HG03354 (cell line): ENCODE measurements around the gene PFKFB2.

ENCODE experiments used
- ATAC-seq: cut with Tn5 transposase; IDR thresholded peaks from one replicate; pipeline ENCODE4 v1.9.1; 2021; ENCODE audit warnings: mild to moderate bottlenecking; ENCODE audit not compliant: unreplicated experiment, poor library complexity, severe bottlenecking

PFKFB2 gene

DNA sequence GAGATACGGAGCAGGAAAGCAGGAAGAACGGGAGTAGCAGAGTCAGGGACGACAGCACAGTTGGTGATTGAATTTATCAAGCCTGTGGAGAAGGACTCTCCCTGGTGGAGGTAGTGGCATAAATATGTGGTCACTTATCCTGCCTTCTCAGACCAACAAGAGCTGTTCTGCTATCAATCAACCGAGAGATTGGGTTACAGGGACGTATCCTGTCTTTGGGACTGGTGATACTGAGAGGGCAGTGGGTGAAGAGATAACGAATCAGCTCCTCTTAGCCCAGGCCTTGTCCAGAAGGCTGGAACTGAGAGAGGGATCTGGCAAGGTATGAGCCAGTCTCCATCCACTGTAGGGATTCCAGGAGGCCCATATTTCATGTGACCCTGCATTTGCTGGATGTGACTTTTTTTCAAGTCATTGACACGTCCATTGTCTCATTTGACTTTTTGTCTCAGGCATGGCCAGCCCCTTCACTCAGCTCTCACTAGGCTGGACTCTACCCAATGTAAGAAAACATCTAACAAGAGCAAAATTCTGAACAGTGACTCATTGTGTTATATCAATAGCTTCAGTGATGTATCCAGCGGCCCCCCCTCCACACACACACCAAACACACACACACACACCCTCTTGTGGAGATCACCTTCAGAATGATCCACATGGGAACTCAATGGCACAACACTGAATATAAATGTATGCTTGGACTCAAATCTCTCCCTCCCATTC, 31.8 kb upstream of the PFKFB2 start:
- no peak for ATAC-seq

DNA sequence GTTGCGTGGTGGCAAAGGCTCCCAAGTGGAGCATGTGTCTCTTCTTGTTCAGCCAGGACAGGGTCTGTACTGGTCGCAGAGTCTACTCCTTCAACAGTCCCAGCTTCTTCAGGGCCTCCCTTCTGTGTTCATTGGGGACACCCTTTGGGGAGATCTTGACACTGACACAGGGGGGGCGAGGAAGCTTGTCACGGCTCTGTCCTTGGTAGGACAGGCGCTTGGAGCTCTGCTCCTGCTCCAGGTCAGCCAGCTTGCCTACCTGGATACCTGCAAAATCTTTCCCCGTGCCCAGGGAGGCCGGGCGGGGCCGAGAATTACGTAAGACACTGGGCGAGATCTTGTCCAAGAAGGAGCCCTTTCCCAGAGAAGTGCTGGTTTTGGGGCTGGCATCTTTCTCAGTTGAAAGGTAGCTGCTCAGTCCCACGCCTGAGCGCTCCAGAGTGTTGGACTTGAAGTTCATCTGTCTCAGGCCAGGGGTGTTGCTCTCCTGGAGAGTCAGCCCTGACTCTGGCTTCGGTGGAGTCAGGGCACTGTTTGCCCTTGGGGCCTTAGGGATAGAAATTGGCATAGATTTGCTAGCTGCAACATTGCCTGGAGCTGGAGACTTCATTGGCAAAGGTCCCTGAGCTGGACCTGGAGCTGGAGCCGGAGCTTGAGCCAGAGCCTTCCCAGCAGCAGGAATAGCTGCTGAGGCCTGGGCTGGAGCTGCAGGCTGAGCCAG, 31.0 kb upstream of the PFKFB2 start:
- no peak for ATAC-seq

DNA sequence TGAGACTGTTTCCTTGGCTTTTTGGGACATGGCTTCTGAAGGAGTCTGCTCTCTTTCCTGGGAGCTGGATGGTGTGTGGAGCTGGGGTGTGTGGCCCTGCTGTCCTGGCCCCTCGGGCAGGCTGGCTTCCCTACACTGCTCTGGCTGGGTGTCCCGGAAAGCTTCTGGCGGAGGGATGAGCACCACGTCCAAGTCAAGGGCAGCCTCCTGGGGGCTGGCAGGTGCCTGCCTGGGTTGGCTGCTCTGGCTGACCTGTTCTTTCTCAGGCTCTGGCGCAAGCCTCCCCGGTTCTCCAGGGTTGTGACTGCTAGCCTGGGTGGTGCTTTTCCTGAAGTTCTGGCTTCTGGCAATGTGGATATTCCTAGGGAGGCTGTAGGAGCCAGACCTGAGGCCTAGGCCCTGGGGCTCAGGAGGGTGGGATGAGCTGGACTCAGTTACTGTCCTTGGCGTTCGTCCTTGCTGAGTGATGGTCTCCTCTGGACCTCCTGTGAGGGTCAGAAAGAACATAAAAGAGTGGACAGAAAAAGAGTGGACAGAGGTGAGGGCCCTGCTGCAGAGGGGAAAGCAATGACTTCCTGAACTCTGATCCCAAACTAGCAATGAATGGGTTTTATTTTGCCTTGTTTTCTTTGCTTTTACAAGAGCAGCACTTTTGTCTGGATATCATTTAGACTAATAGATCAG, 29.9 kb upstream of the PFKFB2 start:
- ATAC-seq: no peak

DNA sequence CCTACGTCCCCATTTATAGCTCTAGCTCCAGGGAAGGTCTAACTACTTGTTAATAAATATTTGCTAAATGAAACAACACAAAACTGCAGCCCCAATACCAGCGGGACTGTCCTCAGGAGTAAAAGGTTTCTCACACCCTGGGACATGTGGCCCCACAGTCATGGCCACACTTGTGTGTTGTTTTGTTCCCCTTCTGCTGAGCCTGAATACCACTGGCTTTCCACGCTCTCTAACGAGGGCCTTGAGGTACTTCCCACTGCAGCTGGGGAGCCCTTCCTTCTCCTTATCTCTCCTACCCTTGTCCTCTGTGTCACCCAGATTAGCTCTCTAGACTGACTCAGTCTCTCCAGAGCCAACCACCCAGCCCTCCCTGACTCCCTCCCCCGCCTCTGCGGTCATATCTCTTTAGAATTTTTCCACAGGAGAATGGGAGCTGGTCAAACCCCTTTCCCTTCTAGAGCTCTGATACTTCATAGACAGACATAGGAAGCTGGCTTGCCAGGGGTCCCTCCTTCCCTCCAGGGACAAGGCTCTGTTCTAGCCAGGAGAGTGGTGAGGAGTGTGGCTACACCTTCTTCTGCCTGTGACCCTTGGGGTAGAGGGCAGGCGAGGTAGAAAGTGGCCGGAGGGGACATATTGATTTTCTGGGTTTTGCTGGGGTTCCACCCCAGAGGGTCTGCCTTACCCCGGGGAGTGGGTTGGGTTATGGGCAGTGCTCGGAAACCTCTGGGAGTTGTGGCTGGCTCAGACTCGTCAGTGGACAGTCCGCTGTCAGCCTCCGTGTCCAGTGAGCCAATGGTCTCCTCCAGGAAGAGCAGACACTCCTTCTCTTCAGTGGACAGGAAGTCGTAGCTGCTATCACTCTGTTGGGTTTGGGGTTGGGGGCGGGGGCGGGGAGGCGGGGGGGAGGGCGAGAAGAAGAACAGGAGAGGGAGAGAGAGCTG, 28.6 kb upstream of the PFKFB2 start:
- no peak for ATAC-seq

DNA sequence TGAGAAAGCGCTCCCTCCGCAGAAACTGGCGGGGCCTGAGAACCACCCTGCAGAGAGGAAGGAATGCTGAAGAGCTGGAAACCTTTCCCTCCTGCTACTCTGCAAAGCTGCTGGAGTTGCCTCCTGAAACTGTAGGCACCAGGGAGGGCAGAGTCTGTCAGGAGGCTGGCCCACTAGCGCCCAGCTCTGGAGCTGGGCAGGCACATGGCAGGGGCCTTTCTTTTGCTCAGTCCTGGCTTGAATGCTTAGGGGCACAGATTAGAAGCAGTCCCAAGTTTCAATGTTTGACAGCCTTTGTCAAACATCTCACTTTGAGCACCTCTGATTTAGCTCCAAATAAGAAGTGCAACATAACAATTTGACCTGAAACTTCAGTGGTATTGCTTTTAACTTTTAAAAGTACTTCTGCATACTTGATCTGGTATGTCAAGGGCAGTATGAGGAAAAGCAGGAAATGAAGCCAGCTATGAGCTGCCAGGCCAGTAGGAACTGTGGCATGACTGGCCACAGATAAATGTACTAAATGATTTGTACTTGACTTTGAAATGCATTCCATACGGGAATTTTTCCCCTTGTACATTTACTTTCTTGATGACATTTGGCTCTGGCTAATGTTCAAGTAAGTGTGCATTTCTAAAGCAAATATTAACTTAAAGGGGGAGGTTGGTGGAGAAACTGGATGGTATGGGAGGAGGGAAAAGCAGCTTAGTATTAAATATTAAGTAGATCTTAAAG, 27.8 kb upstream of the PFKFB2 start:
- no peak for ATAC-seq

DNA sequence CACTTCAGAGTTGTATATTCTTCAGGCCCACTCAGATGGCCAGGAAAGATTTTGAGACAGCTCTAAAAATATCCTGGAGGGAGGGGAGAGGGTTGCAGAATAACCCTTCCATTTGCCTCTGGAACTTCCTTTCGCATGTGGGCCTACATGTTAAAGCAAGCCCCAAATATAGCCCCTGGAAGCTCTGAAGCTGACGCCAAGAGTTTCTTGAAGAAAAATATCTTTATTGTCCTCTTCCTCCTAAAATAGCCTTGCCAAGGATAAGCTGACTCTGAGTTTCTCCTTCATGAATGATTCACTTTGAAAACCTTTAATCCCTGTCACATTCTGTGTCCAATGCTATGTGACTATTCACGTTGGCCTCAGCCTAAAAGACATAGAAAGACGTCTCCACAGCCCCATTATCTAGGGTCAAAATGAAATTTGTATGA, 27.0 kb upstream of the PFKFB2 start:
- ATAC-seq: no peak

DNA sequence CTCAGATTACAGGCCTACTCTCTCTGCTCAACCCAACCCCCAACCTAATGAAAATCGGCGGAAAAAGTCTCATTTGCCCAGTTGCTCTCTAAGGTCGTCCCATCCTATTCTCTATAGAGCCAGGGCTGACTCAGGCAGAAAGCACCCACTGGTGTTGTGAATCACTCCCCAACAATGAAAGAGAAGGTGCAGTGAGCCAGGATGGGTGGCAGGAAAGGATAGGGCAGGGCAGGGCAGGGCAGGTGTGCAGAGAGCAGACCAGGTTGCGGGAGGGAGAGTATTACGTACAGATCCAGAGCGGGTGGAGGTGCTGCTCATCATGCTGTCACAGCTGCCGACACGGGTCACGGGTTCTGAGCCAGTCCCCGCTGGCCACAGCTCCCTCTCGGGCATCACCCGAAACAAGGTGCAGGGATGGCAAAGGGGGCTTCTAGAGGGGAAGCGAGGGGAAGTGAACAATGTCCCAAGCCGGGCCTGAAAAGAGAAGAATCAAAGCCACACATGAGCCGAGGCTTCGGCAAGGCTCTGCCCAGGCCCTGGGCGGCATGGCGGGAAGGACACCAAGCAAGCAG, 25.8 kb upstream of the PFKFB2 start:
- no peak for ATAC-seq

DNA sequence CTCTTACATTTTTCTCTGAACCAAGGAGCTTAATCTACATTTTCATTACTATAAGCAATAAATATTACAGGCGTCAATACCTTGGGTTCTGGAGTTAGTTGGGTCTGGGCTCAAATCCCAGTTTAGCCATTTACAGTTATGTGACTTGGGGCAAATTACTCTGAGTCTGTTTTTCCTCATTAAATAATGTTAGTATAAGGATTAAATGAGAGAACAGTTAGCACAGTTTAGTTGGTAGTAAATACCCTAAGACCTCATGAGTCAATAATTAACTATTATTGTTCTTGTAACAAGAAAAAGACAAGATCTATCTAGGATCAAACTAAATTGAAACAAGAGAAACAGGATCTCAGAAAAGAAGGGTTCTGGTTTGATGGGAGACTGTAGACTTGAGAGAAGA, 25.2 kb upstream of the PFKFB2 start:
- ATAC-seq: no peak

DNA sequence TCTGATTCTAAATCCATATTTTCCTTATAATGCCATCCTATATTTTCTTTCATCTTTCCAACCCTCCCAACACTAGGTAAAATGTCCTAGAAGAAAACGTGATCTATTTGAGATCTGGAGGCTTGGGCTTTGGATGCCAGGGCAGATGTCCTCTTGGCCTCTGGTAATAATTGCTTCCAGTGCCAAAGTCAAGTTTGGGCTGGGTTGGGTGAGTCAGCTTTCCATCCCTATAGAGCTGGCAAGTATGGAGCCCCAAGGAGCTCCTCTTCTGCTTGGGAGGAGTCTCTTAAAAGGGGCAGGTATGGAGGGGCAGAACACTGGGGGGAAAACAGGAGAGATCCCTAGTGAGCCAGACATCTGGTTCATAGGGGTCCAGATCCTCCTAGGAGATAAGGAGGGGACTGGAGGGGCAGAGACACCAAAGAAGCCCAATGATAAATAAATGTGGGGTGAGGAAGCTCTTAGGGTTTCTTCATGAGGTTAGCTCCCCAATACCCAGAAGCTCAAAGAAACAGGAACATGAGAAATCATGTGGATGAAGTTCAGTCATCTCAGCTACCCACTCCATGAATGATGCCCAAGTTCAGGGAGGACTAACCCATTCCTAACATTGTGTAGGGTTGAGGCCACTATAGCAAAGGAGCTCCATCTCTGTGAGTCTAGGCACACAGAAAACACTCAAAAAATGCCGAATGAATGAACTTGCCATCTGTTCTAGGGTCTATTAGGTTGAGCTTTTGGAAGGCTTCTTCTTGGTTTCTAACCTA, 24.0 kb upstream of the PFKFB2 start:
- no peak for ATAC-seq

DNA sequence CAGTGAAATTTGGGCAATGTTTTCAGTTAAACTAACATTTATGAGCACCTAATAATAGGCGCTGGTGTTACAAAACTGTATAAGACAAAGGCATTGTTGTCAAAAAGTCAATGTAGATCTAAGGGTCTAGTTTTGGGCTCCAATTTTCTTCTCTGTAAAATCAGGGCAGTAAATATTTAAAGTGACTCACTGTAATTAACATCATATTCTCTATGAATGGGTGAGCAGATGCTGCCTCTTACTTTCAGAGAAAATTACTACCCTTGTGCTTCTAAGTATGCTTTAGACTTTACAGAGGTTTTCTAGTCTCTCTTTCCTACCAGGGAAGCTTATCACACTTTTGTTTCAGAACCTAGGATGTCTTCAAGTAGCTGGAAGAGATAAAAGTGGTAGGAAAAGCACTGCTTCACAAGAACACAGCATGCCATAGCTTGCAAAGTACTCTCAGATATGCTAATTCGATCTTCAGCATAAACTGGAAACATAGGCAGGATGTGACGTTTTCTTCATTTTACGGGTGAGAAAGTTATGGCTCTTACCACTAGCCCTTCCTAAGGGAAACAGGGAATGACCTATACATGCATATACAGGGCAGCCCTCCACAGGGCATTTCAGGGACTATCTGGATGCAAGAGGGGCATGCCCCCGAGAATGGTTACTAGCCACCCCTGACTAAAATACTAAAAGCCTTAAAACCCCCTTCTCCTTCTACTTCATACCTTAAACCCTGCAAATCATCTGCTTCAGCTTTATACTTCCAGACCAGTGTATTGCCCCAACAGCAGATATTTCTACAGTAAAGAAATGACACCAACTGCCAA, 23.2 kb upstream of the PFKFB2 start:
- no peak for ATAC-seq

DNA sequence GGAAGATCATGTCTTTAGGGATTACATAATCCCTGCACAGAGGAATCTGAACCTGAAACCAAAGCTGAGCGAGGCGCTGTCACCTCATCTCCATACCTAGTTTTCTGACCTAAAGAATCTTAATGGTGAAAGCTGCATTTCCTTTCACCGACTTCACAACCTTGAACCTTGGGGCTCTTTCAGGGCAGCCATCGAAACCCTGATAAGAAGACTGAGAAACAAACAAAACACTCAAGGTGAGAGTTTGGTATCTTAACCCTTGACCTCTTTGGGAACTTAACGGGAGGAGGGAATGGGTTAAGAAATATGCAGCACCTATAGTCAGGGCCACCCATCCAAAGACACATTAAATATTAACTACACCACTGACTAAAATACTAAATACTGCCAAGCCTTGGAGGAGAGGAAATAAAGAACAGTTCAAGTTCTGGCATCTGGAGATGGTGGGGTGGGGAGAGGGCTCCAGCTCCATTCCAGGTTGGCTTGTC, 22.5 kb upstream of the PFKFB2 start:
- ATAC-seq: no peak

DNA sequence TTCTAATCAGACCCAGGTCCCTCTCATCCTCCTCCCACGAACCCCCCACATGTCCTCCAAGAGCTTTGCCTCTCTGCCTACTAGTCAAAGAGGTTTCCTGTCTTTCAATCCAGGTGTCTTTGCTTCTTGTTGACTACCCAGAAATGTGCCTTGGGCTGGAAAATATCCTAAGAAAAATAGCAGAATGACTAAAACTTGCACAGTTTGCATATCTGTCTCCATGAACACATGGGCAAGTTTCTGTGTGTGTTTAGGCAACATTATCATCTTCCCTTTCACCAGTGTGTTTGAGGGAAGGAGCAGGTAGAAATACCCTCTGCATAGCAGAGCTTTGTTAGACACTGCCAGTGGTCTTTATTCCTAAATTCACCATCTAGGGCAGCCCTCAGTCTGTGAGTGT, 22.1 kb upstream of the PFKFB2 start:
- no peak for ATAC-seq

DNA sequence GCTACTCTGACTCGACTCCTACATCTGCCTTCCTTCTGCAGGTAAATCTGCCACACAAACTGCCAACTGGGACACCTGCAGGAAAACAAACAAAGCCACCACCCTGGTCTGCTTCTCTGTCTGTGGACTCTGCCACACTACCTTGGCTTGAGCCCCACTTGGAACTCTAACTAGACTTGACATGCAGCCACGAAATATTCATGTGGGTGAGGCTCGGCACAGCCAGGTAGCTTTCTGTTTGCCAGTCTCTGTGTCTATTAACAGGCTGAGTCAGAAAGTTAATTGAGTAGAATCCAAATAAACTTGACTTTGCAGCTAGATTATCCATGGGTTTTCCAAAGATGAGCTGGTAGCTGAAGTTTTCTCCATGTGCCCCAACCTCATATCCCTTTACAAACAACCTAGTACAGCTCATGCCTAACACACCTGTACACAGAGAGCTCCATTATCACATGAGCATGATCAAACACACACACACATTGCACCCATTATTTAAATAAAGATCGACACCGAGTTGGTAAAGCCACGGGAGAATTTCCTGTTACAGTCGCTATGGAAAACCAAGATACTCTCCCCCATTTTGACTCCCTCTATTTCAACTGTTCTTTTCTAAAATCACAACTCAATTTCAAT, 21.3 kb upstream of the PFKFB2 start:
- no peak for ATAC-seq

DNA sequence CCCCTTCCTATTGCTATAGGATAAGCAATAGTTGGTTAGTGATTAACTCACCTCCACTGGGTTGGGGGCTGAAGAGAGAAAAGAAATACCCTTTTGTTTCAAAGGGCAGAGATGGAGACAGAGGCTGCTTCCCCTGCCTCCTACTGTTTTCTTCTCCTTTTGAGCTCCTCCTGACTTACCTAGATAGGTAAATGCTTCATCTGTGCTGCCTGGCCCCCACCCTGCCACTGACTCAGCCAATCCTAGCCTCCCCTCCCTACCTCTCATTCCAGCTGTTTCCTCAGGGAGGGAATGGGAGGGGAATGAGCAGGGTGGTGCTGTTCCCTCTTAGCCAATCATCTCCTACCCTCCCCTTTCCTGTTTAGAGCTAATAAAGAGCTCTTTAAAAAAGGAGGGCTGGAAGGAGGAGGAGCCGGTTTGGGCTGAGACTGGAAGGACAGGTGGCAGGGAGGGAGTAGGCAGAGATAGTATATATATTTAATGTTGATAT, 20.5 kb upstream of the PFKFB2 start, which contains the start of gene C1orf116:
Gene C1orf116 (minus strand): TSS at position 229 of the 490 bp plus-strand sequence. CDS start 5,158 bp downstream, outside the sequence.
- no peak for ATAC-seq

DNA sequence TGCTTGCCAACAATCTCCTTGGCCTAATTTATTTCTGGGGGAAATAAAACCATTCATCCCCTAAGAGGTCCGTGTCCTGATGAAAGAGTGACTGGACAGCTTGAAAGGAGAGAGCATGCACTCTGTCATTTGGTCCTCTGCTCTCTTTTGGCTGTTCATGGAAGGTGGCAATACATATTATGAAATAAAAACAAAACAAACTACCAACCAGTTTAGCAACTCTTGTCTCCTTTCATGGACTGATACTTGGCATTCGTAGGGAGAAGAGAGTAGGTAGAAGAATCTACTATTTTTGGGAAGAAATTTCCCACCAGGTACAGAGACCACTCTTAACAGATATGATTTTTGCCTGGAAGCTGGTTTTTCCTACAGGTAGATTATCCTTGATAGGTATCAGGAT, 19.8 kb upstream of the PFKFB2 start:
- ATAC-seq: no peak

DNA sequence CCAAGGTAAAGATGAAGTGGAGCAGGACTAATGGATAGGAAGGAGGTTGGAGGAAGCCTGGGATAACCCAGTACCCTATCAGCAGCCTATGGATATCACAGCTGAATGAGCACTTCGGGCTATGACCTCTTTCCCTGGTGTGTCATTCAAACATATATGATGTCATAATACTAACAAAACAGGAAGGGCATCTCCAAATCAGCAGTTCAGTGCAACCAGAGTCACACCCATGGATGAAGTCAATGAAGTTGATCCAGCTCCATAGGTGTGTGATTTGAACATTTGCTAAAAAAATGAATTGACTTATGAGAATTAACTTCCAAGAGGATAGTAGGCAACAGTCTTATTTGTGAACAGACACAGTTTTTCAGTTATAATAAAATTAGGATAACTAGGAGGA, 18.9 kb upstream of the PFKFB2 start:
- no peak for ATAC-seq
